GM19463 (cell line): Measurements from ENCODE around the gene RELB.
"Not testable (repeated sequence)": the region's sequence is repeated elsewhere in the genome, so short reads cannot be mapped to it uniquely, and the experiment has no call there.

Experiments used
- ATAC-seq: cut with Tn5 transposase; IDR thresholded peaks from one replicate; pipeline ENCODE4 v1.9.1; 2021; ENCODE audit warnings: mild to moderate bottlenecking, moderate library complexity; ENCODE audit not compliant: unreplicated experiment

RELB gene

DNA sequence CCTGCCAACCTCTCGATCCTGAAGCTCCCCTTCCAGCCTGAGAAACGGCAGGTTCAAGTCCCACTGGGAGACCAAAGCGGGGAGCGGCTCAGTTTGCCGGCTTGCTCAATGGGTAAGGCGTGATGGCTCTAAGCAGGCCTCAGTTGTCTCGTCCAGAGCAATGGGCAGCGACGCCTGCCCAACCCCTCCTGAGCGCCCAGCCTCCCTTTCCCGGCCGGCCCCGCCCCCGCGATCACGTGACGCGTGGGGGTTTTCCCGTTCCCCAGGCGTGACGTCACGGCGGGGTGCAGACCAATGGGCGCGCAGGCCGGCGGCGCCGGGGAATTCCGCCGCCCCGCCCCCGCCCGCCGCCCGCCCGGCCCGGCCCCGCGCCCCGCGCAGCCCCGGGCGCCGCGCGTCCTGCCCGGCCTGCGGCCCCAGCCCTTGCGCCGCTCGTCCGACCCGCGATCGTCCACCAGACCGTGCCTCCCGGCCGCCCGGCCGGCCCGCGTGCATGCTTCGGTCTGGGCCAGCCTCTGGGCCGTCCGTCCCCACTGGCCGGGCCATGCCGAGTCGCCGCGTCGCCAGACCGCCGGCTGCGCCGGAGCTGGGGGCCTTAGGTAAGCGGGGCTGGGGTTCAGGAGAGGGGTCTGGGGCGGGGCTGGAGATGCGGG, at the start of gene RELB:
Gene RELB, plus strand, starts transcription at position 378 of the 653 bp plus-strand sequence. Its CDS starts 116 bp downstream, at position 494.
- peak; percentile 56 for ATAC-seq

DNA sequence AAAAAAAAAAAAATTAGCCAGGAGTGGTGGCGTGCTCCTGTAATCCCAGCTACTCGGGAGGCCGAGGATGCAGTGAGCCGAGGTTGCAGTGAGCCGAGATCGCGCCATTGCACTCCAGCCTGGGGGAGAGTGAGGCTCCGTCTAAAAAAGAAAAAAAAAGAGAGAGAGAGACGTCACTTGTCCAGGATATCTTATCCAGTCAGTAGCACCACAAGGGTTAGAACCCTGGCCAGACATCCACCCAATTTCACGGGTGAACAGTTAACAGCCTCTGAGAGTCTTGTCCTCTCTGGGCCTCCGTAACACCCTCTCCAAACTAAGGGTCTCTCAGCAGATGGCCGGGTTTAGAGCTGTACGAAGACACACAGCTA, 47.0 kb upstream of the RELB start:
- no peak for ATAC-seq

GRCh38 chr19:44954649-44955504, 46.4 kb upstream of the RELB start, which contains the start of gene CLPTM1:
CLPTM1 (plus strand) TSS chr19:44955380; CDS start chr19:44955396, 16 bp downstream.
- ATAC-seq, result peak; percentile 85

DNA sequence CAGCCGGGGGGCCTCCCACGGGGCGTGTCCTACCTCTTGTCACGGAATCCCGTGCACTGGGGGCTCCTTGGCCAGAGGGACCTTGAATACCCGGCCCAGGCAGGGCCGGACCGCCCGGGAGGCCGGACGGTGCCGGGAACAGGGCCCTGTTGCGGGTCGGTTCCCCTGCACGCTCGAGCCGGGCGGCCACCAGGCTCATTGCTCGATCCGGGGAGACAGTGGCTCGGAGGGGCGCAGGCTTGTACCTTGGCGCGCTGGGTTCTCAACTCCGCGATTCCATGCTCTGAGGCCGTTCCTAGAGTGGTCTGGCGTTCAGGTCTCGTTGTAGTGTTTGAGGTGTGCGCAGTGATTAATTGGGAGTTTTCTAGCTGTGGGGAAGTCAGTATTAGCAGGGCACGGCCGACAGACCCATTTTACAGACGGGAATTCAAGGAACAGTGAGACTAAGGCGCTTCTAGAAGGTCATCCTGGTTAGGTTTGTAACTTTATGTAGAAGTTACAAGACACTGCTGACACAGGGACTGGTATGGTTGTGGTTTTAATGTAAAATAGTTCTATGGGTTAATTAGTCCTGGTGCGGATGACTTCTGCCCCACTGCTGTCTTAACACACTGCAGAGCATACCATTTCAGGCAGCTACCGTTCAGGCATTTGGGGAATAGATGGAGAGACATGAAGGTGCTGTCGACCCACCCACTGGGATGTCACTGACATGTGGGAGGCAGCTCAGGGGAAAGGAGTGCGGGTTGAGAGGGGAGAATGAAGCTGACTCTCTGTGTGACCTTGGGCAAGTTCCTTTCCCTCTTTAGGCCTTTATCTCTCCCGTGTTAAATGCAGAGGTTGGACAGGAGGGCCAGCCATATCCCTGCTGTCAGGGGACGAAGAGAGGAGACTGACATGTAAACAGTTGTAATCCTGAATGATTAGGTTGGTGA, 45.5 kb upstream of the RELB start:
- peak; percentile 19 for ATAC-seq

GRCh38 chr19:44957526-44957925, 43.7 kb upstream of the RELB start:
- ATAC-seq, result no peak

GRCh38 chr19:44958090-44958489, 43.2 kb upstream of the RELB start:
- no peak for ATAC-seq

DNA sequence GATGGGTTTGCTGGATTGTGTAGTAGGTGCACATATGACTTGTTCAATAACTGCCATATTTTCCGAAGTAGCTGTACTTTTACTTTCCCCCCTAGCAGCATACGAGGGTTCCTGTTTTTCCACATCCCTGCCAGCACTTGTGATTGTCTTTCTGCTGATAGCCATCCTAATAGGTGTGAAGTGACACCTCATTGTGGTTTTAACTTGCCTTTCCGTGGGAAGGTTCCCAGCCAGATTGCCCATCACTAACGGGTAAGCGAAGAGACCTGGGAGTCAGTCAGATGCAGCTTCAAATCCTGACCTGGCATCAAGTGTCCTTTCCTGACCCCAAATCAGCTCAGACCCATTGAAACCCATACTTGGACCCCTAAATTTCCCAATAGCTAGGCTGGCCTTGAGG, 41.6 kb upstream of the RELB start:
- no peak for ATAC-seq

- no peak for ATAC-seq
Measured at GRCh38 chr19:44960906-44961728, 40.1 kb upstream of the RELB start.

- ATAC-seq, result no peak
Measured at GRCh38 chr19:44961821-44962220, 39.4 kb upstream of the RELB start.

DNA sequence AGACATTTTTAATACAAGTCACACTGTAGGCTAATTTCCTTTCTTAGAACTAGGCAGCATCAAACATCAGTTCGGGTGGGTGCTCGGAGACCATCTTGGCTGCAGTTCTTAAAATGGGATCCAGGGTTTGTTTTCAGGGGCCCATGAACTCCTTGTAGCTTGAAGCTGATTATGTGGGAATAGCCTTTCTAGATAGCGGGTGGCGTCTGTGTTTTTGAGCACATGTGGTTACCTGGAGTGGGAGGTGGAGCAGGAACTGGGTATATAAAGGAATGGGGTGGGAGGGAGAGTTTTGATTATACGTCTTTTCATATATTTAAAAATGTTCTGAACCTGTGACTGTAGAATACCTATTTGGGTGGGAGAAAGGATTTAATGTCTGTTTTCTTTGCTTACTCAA, 33.1 kb upstream of the RELB start:
- no peak for ATAC-seq

GRCh38 chr19:44968670-44969069, 32.6 kb upstream of the RELB start:
- no peak for ATAC-seq

DNA sequence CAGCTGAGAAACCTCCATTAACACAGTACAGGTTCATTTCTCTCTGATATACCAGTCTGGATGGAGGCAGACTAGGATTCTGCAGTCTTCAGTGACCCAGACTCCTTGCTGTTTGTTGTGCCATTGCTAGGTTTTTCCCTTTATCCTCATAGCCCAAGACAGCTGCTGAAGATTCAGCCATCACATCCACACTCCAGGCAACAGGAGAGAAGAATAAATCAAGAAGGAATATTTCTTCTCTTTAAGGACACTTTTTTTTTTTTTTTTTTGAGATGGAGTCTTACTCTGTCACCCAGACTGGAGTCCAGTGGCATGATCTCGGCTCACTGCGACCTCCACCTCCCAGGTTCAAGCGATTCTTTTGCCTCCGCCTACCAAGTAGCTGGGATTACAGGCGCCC, 31.8 kb upstream of the RELB start:
- ATAC-seq, result no peak

- ATAC-seq, result not testable (repeated sequence)
Measured at GRCh38 chr19:44971451-44971850, 29.8 kb upstream of the RELB start.

- no peak for ATAC-seq
Measured at GRCh38 chr19:44972802-44973201, 28.5 kb upstream of the RELB start.

DNA sequence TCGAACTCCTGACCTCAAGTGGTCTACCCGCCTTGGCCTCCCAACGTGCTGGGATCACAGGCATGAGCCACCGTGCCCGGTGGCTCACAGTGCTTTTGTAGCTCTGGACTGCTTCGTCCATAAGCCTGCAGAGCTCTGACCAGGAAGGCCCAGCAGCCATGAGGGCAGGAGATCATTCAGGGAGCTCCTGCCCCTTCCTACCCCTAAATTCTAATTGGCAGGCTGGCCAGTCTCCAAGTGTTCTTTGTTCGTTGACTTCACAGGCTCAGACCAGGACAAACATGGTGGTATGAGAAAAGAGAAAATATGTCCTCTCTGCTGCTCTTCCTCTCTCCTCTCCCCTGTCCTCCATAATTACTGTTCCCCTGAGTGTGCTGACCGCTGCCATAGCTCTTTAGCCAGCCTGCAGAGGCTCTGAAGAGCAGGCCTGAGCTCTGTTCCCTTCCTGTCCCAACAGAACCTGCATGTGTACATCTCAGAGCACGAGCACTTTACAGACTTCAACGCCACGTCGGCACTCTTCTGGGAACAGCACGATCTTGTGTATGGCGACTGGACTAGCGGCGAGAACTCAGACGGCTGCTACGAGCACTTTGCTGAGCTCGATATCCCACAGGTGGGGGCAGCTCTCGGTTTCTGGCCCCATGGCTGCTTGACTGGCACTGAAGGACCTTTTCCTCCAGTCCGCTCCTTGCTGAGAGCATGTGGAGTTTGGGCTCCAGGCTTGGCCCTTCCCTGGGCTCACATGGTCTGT, 27.1 kb upstream of the RELB start:
- ATAC-seq, result no peak

- ATAC-seq, result no peak
Measured at GRCh38 chr19:44974857-44975256, 26.4 kb upstream of the RELB start.

DNA sequence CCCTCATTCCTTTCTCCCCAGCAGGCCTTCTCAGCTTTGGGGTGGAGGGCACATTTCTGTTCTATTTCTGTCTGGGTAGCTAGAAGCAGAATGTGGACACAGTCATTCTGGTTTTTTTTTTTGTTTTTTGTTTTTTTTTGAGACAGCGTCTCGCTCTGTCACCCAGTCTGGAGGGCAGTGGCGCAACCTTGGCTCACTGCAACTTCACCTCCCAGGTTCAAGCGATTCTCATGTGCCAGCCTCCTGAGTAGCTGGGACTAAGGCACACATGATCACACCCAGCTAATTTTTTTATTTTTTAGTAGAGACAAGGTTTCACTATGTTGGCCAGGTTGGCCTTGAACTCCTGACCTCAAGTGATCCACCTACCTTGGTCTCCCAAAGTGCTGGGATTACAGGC, 25.8 kb upstream of the RELB start:
- ATAC-seq, result no peak

GRCh38 chr19:44984005-44984404, 17.3 kb upstream of the RELB start:
- no peak for ATAC-seq

GRCh38 chr19:44985445-44985844, 15.8 kb upstream of the RELB start:
- no peak for ATAC-seq

GRCh38 chr19:44986389-44986788, 14.9 kb upstream of the RELB start:
- no peak for ATAC-seq
